Kasumi-1 (cell line): ENCODE data around the gene PROCA1.

ENCODE experiments used
- DNase-seq, 2 experiments: peaks; one replicate each; lab custom pipeline; 2025; lab: John Stamatoyannopoulos, UW

The PROCA1 gene

DNA sequence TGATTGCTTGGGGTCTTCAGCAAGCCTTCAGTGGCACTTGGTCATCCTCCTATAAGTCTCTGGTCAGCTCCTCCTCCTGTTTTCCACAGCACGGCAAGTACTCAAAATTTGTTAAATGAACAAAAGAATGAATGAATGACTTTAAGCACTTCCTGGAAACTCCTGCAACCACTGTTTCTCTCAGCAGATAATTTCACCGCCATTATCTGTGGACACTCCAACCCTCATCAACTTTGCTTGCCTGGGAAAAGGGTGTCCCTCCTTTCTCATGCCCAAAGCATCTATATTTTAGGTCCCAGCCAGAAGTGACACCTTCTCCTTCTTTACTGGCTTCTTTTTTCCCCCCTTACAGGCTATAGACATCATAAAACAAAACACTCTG, 4.4 kb downstream of the PROCA1 start:
- DNase-seq = no peak

DNA sequence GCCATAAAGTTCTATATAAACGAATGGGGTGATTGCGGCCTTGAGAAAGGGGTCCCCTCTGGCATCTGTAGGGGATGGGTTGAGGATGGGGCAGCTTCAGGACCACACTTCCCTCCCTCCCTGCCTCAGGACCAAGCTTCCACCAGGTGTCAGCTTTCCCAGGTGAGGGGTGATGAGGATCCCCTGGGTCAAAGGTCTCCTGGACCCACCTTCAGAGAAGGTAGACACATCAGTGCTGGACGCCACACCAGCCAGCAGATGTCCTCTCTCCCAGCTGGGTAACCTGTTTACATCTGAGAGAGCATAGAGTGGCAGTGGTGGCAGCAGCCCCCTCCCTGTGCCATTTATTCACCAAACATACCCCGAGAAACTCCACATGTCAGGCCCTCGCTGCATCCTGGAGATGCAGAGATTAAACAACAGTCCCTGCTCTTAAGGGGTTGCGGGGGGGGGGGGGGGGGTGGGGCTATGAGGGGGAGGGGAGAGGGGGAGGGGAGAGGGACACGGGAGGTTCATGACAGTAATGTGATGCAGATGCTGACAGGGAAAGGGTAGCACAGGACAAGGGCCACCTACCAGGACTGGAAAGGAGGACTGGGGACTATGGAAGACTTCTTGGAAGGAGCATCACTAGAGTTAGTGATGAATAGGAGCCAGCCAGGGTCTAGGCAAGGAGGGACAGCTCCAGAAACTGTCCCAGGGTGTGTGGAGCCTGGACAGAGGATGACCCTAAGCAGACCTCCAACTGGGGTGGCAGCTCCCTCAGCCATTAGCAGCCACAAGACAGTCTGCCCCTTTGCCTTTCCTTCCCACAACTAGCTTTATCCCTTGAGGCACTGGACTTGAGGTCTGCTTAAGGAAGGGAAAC, 5.0 kb downstream of the PROCA1 start:
- no peak for DNase-seq

DNA sequence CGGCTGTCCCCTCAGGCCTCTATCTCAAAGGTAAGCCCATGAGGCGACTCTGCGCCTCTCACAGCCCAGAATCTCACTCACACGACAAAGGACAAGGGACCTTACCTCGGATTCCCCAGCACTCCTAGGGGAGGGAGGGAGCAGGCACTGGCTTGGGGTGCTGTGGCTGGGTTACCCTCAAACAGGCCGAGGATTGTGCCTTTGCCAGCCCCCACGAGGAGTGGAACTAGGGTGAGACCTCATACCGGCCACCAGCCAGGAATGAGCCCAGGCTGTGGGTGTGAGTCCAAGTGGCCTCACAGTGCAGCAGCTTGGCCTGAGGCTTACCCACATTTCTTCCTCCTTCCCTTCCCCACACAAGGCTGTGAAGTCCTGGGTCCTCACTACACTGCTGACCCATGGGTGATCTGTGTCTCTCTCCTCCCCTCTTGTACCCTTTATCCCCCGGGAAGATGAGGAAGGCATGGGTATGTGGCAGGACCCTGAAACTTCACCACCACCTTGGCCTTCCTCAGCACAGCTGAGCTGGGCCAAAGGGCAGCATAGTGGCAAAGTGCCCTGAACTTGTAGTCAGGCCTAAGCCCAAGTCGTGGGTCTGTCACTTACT, 5.9 kb downstream of the PROCA1 start:
- DNase-seq = no peak

DNA sequence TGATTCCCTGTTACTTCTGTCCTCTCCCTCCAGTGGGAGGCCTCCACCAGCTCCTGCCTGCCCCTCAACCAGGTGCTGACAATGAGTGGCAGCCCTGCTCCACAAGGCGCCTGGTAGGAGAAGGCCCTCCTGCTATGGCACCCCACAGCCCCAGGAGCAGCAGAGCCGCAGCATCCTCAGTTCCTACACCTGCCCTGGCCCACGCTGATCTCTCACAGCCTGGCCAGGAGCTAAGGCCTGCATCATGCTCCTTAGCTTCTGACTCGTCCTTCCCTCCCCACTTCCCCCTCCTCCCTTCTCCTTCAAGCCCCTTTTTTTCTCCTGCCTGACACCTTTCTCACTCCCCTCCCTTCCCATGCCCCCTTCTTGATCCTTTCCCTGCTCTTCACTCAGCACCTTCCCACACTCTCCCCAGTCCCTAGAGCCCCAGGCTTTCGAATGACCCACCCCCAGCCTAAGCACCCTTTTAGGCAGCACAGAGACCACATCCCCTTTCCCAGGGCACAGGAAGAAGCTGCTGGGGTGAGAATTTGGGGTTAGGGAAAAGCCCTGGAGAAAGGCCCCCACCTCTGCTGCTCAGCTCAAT, 6.5 kb downstream of the PROCA1 start:
- no peak for DNase-seq

DNA sequence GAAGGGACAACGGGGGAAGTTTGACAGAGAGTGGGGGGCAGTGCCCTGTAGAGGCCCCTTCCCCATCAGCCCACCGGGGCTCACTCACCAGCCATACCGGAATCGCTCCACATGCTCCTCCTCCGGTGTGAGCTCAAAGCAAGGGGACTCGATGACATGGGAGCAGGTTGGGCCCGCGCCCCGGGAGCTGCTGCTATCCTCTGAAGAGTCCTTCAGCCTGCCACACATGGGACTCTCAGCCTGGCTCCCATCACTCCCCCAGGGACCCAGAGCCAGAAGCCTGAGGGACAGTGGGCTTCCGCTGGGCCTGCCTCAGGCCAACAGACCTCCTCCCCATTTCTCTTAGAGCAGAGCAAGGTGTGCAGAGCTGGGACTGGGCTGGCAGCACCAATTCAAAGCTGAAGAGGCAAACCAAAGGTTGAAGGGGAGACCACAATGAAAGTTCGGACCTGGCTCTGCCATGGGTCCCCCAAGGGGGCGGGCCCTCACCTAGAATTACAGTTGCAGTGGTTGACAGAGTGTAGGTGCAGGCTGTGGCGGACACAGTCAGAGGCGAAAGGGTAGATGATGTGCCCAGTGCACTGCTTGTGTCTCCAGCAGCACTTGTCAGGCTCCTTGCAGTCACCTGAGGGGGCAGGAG, 7.3 kb downstream of the PROCA1 start:
- DNase-seq = no peak

DNA sequence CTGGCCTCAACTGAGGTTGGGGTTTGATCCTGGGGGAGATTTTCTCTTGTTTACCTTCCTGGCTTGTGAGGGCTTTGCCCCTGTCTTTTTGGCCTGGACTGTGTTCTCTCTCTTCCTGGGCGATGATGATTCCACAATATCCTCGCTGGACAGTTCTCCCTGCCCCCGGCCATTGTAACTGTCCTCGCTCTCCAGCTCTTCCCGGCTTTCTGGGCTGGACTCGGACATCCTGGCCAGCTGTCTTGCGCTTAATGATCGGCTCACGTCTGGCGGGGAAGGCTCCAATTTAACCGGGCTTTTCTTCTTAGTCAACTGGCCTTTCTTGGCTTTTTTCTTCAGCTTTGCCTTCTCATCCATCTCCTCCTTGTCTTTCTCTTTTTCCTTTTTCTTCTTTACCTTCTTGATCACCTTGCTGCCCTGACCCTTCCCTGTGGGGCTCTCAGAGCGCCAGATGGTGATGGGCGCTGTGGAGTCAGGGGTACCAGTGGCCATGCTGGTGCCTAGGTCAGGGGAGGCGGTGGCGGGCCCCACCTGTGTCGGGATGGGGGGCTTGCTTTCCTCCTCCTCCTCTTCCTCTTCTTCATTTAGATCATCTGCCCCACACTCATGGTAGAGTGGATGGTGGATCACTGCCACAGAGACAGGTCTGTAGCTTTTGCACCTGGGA, 8.0 kb downstream of the PROCA1 start:
- no peak for DNase-seq

GRCh38 chr17:28702752-28703150, 8.9 kb downstream of the PROCA1 start:
- no peak for DNase-seq

- DNase-seq = no peak
These were observed 9.5 kb downstream of the PROCA1 start for GRCh38 chr17:28702026-28702751.

- no peak for DNase-seq
These were observed 10.7 kb downstream of the PROCA1 start for GRCh38 chr17:28700830-28701492.

- DNase-seq = no peak
These were observed 11.4 kb downstream of the PROCA1 start for GRCh38 chr17:28700278-28700677.

DNA sequence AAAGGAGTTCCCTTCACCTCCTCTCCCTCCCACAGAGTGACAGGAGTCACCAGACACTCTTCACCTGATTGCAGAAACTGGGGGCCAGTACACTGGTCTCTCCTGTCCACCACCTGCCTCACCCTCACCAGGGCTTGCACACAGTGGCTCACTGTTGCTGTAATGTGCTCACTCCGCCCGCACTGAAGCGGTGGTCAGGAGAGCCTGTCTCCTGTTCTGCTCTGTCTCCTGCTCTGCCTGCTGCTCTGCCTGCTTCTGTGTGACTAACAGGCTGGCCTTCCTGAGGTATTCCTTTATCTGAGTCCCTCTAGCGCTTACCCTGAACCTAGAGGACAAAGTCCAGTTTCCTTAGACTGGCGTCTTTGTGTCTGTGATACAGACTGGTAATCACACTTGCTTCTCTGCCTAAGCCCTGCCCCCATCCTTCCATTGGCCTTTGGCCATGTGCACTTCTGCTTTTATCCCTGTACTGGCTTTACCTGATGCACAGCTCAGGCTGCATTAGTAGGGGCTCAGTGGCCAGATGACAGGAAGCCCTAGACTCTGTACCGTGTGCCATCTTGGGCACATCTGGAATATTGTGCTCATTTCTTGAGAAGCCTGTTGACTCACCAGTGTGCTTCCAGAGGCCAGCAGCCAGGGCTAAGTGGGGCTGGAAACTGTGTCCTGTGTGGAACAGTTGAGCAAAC, 13.3 kb downstream of the PROCA1 start:
- DNase-seq = no peak

DNA sequence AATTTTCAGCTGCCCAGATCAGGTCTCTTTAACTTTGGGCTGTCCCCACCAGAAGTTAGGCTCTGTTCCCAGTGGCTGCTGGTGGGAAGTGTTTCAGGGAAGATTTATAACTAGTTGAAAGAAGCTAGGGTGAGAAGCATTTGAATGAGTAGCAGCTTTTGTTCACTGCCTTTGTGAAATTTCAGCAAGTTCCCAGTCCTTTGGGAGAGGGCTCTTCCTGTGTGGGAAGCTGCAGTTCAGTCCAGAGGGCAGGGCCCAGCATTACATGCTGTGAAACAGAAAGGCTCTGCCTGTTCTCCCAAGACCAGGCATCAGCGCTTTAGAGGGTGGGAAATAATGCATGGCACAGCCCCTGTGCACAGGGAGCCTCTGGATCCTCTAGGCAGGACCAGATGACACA, 17.8 kb downstream of the PROCA1 start:
- DNase-seq = no peak

GRCh38 chr17:28689011-28689410, 22.7 kb downstream of the PROCA1 start:
- DNase-seq = no peak

- DNase-seq = no peak
These were observed 23.2 kb downstream of the PROCA1 start for GRCh38 chr17:28688481-28688880.

DNA sequence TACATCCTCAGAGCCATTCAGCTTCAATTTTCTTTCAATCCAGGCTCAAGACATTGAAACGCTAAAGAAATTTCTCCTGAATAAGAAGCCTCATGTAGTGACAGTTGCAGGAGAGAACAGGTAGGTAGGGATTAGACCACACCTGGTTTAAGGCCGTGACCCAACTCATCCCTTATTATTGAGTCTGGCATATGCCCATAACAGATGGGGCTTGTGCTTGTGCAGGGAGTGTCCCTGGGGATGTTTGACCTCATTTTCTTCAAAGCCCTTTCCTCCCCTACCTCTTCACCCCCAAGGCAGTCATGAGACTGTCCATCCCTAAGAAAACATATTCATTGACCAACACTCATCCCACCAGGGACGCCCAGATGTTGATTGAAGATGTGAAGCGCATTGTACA, 25.4 kb downstream of the PROCA1 start:
- no peak for DNase-seq

DNA sequence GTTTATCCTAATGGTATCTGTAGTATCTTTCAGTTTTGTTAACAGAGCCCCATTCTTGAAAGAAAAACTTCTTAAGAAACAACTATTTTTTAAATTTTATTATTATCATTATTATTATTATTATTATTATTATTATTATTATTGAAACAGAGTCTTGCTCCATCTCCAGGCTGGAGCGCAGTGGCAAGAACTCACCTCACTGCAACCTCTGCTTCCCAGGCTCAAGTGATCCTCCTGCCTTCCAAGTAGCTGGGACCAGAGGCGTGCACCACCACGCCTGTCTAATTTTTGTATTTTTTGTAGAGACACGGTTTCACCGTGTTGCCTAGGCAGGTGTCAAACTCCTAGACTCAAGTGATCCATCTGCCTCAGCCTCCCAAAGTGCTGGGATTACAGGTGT, 26.3 kb downstream of the PROCA1 start:
- no peak for DNase-seq

GRCh38 chr17:28684963-28685362, 26.7 kb downstream of the PROCA1 start:
- DNase-seq = peak; percentile 21 to 25

- no peak for DNase-seq
These were observed 29.0 kb downstream of the PROCA1 start for GRCh38 chr17:28682655-28683054.

DNA sequence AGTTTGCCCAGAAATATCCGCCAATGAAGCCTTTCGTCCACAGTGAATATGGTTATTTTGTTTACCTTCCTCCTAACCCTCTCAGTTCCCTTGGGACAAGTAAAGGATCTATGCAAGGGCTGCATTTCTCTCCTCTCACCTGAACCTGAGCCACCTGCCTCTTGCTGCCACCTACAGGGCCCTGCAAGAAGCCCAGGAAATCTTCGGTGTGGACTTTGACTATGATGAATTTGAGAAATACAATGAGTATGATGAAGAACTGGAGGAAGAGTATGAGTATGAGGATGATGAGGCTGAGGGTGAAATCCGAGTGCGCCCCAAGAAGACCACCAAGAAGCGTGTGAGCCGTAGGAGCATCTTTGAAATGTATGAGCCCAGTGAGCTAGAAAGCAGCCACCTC, 35.7 kb downstream of the PROCA1 start:
- peak in 1 of 2 experiments; percentile 6 for DNase-seq

GRCh38 chr17:28675490-28675889, 36.2 kb downstream of the PROCA1 start:
- no peak for DNase-seq
